G401 (cell line): ENCODE results near the gene KIAA1217. TPM values are rescaled to one million over a fixed set of nuclear protein-coding genes. Genes with fewer than 3 reads are reported as not detected.
"Not testable (repeated sequence)": the region's sequence is repeated elsewhere in the genome, so short reads cannot be mapped to it uniquely, and the experiment has no call there.

ENCODE experiments used
- DNase-seq: peaks from one replicate; pipeline ENCODE4 v3.0.0-alpha.2; 2015; ENCODE audit warnings: low spot score
- in situ Hi-C: cut with HindIII; loops from 2 replicates; pipeline ENCODE4 v1.10.0; 2016; ENCODE audit warnings: low sequenced_read_pairs, mixed read lengths
- total RNA-seq: library from RNA; depleted of rRNA; stranded (reverse); fragments of >200 nt; shearing (Covaris generic); gene quantifications from 2 replicates; pipeline ENCODE4 v1.2.3, GENCODE V29; 2014

Gene KIAA1217
- total RNA-seq, 1 experiment from 2014 or later = 2.1 TPM

DNA sequence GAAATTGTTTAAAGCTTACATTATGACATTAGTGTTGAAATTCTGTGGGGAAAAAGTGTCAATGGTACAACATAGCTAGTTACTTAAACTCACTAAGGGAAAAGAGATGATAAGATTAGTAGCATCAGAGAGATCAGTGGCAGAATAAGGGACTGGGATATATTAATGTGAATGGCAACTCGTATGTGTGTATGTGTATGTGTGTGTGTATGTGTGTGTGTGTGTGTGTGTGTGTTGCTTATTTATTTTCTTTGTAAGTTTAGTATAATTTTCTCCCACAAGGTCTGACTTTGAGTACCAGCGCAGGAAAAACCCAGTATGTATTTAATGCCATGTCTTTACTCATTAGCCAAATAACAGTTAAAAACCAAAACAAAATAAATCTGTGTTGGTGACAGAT is 258.7 kb downstream of the KIAA1217 start:
- DNase-seq = no peak
- in situ Hi-C loops = no loop called here

DNA sequence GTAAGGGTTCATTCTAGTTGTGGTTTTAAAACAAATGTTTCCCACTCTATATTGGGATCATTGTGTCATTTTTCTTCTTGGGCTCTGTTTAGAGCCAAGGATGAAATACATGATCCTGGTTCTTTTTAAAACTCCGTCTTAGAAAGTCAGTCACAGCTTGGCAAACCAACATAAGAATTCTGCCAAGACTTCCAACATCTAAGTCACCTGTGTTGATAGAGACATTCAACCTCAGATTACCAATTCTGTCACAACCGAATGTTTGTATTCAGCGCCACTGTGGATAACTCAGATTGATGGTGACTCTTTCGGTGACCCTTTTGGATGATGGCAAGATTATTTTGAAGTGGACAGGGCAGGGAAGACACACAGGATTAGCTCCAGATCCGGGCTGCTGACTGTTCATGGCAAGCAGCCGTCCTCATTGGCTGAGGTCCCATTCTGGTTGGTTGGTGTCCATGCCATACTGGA is 259.4 kb downstream of the KIAA1217 start:
- peak; percentile 72 for DNase-seq
- in situ Hi-C loops = no loop called here

DNA sequence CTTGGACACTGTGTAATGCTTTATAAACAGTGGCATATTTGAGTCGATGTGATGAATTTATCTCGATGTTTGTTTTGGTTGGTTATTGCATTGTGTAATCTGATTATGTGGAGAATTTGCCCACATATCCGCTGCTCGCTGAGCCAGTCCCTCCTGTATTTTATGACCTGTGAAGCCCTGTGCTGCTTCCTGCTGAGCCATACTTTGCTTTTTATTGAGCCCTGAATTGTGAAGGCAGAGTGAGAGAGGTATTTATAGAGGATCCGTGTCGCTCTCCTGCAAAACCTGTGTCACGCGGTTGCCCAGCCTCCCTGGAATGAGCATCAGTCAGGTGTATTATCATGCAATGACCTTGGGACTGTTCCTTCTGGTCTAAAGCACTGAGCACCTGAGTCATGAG is 261.1 kb downstream of the KIAA1217 start:
- in situ Hi-C loops = no loop called here
- no peak for DNase-seq

DNA sequence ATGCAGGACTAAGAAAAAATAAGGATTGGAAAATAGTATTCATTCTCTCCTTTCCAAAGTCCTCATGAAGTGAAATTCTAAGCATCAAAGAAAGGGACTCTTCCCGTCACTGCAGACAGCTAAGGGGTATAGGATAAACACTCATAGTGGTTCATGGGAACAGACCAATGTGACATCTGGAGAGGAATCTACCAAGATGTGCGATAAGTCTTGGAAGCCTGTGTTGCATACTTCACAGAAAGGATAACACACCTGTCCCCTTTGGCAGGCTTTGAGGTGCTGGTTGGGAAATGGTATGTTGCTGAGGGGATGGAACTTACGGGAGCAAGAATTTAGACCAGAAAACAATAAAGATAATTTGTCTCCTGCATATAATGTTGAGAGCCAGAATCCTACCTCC is 266.7 kb downstream of the KIAA1217 start:
- in situ Hi-C loops = no loop called here

DNA sequence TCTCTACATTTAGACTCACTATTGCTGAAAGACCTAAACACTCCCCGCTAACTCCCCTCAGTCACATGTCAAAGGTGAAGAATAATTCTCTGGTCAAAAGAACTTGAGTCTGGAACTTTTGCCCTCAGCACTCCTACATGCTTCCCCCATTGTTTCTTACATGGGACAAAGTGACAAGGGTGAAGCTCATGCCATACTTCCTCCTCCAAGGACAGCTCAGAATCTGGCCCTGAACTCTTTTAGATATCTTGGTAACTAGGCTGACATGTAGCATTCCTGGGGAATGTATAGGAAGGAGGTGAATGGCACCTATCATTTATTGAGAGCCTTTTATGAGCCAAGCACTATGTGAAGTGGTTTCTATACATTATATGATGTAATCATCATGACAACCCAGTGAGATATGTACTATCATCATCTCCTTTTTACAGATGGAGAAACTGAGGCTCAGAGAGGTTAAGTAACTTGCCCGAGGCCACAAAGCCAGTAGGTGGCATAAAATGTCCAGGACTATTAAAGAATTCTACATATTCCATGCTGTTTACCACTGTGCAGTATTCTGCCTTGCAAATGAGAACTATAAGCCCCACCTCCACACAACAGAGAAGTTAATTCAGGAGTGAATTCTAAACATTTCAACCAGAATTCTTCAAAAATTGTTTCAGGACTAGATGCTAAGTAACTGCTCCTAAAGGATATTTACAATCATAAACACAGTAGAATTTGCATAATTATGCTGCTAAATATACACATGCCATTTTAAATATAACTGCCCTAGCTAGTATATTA is 268.2 kb downstream of the KIAA1217 start:
- in situ Hi-C loops = no loop called here
- no peak for DNase-seq

More for the DNA sequence above, 266.7 kb downstream of the KIAA1217 start:
- no peak for DNase-seq

DNA sequence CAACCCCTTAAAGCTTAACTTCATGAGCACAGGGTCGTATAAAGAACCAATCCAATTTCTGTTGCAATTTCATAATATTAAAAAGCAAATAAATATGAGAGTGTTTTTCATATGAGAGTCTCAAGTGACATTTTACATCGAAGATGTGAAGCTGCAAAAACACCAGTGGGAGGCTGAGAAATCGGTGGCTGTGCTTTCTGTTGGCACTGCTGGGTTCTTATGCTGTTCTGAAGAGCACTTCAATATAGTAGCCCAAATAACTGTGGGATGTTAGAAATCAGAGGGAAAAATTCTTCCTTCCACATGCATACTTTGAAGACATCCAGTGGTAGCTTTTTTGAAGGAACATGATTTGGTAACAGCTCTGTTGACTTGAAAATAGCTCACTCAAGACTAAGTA is 269.0 kb downstream of the KIAA1217 start:
- in situ Hi-C loops = no loop called here
- DNase-seq = no peak

DNA sequence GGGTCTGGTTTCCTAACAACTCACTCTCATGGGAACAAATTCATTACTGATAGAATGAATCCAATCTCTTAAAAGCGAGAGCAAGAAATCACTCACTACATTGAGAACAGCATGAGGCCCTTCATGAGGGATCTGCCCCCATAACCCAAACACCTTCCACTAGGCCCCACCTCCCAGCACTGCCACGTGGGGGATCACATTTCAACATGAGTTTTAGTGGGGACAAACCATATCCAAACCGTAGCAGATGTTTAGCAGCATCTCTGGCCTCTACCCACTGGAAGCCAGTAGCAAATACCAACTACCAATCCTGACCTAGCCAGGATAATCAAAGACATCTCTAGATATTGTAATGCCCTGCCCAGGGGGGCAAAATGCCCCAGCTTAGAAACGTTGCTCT is 270.9 kb downstream of the KIAA1217 start:
- no peak for DNase-seq
- in situ Hi-C loops = no loop called here

DNA sequence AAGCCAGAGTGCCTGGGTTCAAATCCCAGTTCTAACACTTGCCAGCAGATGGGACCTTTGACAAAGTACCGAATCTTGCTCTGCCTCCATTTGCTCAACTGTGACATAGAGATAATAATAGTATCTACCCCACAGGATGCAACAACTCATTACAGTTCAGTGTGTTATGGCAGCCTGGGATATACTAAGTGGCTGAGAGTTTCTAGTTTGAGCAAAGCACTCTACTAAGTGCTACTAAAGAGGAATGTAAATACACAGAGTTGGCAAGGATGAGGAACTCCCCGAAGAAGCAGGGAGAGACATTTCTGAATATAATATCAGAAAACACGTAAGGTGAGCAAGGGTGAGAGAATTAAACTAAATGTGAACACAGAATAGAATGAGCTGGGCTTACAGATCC is 271.5 kb downstream of the KIAA1217 start:
- in situ Hi-C loops = no loop called here
- no peak for DNase-seq

DNA sequence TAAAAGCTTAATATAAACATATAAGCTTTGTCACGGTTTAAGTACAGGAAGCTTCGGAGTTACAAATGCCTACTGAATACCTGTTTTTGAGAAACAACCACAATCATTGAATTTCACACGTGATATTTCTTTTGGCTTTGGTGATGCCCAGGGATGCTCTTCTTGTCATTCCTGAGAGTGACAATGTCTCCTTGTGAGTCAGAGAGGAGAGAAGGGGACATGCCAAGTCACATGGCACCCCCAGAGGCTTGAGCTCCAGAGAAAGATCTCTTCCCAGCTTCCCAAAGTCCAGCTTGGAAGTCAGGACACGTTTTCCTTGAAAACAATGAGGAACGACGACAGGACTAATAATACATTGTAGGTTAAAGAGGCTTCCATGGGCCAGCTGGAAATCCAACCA is 272.3 kb downstream of the KIAA1217 start:
- DNase-seq = peak; percentile 7
- in situ Hi-C loops = no loop called here

DNA sequence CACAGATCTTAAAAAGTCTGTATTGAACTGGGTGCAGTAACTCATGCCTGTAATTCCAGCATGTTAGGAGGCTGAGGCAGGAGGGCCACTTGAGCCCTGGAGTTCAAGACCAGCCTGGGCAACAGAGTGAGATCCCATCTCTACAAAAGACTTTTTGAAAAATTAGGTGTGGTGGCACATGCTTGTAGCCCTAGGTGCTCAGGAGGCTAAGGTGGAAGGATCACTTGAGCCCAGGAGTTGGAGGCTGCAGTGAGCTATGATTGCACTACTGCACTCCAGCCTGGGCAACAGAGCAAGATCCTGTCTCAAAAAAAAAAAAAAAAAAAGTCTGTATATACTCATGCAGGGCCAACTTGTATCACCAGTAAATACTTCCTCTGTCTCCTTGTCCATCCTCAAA is 273.8 kb downstream of the KIAA1217 start:
- DNase-seq, in situ Hi-C loops: not testable (repeated sequence)

DNA sequence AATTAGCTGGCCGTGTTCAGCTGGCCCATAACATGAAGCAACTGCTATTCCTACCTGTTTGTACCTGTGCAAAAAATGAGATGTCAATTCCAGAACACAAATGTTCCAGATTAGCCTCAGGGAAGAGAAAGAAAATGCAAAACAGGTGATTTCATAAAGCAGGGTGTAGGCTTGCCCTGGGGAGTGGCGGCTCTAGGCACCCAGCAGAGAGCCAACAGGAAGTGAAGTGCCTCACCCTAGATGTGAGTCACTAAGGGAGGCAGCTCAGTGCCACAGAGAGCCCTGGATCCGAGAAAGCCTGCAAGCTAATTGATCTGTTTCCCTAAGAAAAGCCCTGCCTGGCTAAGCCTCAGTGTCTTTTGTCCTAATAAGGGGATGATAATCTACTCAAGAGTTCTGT is 274.8 kb downstream of the KIAA1217 start:
- in situ Hi-C loops = no loop called here

DNA sequence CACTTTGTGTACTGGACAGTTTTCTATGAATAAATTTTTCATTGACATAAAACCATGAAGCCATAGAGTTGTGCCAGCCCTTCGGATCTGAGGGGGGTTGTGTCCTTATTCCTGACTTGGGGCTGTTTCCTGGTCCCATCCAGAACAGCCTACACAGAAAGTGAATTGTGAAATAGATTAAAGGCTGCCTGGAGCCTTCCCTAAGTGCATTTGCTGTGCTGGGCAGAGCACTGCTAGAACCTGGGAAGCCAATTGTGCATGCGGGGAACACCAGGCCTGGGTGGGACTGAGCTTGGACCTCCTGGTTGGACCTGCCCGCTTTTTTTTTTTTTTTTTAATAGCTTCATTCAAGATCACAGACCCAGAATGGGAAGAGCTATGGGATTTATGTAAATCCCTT is 275.8 kb downstream of the KIAA1217 start:
- no peak for DNase-seq
- in situ Hi-C loops = no loop called here

More for the DNA sequence above, 274.8 kb downstream of the KIAA1217 start:
- no peak for DNase-seq

DNA sequence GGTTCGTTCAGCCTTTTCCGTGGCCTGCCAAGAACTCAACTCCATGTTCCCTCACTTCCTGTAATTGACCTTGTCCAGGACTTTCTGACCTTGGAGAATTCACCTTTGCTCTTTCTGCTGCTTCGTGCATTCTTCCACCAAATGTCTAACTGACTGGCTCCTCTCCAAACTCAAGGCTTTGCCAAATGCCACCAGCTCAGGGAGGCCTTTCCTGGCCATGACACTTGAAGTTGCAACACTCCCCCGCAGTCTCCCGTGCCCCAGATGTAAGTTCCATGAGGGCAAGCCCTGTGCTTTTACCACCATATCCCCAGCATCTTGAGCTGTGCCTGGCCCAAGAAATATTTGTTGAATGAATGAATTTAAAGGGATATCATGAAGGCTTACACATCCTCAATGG is 276.4 kb downstream of the KIAA1217 start:
- in situ Hi-C loops = no loop called here
- DNase-seq = no peak

DNA sequence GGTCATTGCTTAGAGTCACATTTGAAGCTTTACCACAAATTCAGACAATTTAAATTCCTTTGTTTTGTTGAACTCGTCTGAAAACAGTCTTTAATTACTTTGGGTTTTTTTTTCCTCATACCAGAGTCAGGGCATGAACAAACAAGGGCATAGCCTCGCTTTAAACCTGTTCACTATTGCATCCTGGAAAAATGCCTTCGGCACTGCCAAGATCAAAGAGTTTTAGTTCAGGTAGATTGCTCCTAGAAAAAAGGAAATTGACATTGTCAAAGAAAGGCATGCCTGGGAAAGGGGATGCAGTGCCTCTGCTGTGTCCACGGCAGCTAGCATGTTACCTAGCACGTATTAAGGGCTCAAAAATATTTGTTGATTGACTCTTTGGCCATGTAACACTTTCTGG is 279.7 kb downstream of the KIAA1217 start:
- DNase-seq = no peak
- in situ Hi-C loops = no loop called here

DNA sequence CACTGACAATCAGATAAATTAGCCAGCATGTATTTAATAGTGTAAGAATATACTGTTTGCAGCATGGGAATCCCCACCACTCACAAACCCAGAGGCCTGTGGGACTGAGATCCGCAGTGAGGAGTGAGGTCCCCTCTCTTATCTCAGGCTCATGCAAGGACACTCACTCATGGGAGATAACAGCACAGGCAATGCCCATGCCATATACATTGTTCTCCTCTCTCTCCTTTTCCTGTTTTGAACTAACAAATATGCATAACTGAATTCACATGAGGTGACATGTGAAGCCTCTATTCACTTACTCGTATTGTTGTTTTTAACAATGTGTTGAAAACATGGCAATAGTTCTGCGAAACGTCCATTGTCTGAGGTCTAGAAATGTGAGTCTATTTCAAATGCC is 284.2 kb downstream of the KIAA1217 start:
- no peak for DNase-seq
- in situ Hi-C loops = no loop called here

DNA sequence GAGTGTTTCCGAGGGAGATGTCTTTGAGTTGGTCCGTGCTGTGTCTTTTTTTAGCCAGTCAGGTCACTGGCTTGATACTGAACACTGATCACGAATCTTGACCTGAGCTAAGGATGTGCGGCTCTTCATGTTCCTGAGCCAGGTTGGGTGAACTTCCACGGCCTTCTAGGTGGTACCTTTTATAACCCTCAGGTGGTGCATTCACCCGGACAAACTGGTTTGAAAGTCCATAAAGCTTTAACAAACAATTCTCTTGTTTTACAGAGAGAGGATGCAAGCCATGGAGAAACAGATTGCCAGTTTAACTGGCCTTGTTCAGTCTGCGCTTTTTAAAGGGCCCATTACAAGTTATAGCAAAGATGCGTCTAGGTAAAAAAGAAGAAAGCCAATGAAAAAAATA is 285.3 kb downstream of the KIAA1217 start:
- no peak for DNase-seq
- in situ Hi-C loops = no loop called here

DNA sequence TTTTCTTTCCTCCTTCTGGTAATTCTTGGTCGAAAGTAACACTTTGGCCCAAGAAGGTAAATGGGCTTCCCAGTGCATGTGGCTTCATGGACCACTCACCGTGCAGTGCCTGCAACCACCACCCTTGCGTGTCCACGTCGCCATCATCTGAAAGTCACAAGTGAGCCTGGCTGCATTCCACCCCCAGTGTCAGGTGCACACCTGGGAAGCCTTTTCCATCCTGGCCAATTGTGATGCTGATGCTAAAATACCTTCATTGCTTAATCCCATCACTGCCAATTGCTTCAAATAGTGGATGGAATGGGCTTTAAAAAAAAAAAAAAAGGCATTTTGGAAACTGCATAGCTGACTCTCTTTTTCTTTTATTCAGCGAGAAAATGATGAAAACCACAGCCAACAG is 285.8 kb downstream of the KIAA1217 start:
- DNase-seq = no peak
- in situ Hi-C loops = no loop called here

DNA sequence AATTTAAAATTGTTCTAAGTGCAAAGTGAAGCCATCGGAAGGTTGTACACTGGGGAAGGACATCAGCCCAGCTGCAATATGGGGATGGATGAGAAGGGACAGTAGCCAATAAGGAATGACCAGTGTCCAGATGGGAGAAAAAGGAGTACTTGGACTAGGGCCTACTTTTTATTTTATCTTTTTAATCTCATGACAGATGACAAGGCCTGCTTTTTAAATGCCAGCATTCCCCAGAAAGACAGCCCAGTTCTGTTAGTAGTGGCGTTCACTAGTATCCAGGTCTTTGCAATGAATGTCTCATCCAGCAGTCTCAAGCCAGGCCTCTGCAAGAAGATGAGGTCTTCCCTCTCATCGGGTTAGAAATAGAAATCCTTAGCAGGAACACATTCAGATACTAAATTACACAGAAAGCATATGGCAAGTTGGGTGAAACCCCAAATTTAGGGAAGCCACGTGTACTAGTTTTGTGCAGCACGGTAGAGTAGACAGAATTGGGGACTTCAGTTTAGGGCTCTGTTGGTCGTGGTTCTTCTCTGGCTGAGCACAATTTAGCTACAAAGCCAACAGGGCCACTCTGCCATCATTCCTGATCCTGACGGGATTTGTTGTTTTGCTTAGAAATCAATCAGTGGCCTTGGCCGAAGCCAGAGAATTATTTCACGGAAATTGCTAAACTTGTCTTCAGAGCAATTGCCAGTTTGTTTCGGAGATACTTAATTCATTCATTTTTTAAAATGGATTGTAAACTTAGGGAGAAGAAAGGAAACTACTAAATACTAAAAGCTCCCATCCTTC is 286.9 kb downstream of the KIAA1217 start:
- DNase-seq = no peak
- in situ Hi-C loops = no loop called here

DNA sequence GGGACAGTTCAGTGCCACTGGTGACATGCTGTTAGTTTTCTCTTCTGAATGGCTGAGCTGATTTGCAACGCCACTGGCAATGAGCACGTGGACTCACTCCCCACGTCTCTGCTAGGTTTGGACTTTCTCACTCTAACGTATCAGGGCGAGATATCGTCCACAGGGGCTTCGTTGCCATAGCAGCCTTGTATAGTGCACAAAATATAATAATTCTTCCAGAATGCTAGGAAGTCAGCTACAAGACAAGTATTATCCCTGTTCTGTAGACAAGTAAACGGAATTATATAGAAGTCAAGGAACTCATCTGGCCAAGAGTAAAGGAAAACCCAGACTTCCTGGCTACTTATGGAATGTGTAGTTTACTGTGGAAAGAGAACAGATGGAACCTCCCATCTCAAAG is 288.0 kb downstream of the KIAA1217 start:
- no peak for DNase-seq
- in situ Hi-C loops = no loop called here

DNA sequence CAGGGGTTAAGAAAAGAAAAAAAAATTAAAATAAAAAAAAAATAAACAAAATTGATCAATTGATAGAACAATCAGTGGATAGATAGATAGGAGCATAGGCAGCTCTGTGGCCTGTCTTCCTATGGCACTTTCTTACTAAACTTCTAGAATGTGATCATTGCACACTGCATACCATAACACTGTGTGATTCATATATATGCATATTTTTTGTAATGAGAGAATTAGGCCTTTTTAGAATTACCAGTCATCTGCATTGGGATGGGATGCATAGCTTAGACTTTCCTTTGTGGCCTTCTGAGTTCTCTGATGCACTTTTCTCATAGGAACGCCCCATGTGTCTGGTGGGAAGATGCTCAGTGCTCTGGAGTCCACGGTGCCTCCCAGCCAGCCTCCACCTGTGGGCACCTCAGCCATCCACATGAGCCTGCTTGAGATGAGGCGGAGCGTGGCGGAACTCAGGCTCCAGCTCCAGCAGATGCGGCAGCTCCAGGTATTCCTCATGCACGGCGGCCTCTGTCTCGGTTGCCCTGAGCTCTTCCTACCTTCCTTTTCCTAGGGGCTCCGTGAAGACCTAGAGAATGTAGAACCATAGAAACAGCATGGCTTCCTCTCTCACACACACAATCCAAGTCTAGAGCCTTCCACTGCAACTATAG is 292.2 kb downstream of the KIAA1217 start:
- no peak for DNase-seq
- in situ Hi-C loops = no loop called here
